Suprapubic skin (tissue), 3 donors: ENCODE measurements around the gene SHISA9.

Experiments used
- CTCF ChIP-seq, 2 donors: fragments of 200-600 bp in 1 of 2; fragments of 450-650 bp in 1 of 2; sonication (generic) in 1 of 2; IDR thresholded peaks; one replicate each; pipeline ENCODE4 v1.5.1; 2016 to 2019; ENCODE audit warnings: antibody characterized with exemption in 2 of 2, mild to moderate bottlenecking in 1 of 2, moderate library complexity in 1 of 2
- POLR2A ChIP-seq, 2 donors: fragments of 450-650 bp; IDR thresholded peaks; one replicate each; pipeline ENCODE4 v1.6.1; 2017; ENCODE audit warnings: antibody characterized with exemption in 2 of 2, mild to moderate bottlenecking in 2 of 2, moderate library complexity in 2 of 2

GRCh38 chr16:13099822-13100221 lies 198.4 kb downstream of the SHISA9 start:
- TF ChIP-seq POLR2A (IDR thresholded peaks at IDR 0.05): no peak
- no peak for TF ChIP-seq CTCF (IDR thresholded peaks at IDR 0.05)
